HG03175 (cell line): ENCODE results near the gene TXK.

Source experiments
- ATAC-seq: cut with Tn5 transposase; IDR thresholded peaks from one replicate; pipeline ENCODE4 v1.9.1; 2021; ENCODE audit warnings: mild to moderate bottlenecking, moderate library complexity; ENCODE audit not compliant: unreplicated experiment

TXK gene

DNA sequence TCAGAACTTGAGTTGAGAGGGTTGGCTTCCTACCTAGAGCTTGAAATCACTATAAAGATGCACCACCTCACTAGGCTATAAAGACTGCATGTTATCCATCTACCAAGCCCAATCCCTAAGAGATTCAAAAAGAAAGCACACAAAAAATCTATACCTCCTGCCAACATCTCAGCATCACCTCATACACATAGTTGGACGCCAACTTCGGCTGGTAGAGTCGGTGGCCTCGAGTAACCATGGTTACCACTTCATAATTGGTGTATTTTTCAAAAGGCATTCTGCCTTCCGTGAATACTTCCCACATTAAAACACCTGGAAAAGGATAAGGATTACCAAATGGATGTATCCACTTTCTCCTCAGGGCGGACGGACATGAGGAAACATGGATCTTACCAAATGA lies 4.5 kb upstream of the TXK start:
- no peak for ATAC-seq

DNA sequence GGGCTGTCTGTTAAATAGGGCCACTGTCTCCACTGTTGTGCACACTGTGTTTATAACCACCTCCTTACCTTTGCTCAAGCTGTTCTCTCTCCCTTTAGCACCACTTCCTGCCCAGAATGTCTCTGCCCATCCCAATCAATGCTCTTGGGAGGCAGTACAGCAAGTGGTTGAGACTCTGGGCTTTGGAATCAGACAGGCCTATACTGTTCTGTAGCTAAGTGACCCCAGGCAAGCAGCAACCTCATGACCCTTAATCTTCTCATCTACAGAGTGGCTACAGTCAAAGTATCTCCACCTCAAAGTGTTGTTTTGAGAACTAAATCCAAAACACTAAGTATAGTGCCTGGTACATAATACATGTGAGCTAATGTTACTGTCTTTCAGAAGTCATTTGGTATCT lies 3.8 kb upstream of the TXK start:
- ATAC-seq = no peak

GRCh38 chr4:48133669-48134068 lies 381 bp downstream of the TXK start:
- no peak for ATAC-seq

DNA sequence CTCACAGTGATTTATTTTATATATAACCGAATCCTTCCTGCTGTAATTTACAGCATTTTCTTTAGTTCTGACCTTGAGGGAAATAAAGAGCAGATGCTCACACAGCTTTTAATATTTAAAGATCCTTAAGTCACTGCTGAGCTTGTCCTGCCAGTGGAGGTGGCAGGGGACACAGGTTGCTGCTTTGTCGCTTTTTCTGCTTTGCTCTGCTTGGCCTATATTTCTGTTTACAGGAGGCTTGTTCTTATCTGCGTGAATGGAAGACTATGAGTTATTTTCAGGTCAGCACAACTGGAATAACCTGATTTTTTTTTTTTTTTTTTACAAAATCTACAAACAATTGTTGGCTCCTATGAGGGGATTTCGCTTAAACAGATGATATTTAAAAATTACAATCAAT lies 2.3 kb downstream of the TXK start:
- no peak for ATAC-seq

DNA sequence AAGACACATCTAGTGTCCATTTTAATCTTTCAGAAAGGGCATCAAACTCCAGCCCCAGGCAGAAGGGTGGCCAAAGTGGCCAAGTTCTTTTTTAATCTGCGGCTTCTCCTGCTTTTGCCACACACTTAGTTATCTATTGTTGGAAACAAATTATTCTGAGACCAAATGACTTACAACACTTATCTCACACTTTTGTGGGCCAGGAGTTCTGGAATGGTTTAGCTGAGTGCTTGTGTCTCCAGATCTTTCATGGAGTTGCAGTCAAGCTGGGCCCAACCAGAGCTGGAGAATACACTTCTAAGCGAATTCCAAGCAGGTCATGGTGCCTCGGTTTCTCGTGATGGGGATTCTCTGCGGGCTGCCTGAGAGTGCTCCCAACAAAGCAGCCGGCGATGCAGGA lies 4.0 kb downstream of the TXK start:
- no peak for ATAC-seq

DNA sequence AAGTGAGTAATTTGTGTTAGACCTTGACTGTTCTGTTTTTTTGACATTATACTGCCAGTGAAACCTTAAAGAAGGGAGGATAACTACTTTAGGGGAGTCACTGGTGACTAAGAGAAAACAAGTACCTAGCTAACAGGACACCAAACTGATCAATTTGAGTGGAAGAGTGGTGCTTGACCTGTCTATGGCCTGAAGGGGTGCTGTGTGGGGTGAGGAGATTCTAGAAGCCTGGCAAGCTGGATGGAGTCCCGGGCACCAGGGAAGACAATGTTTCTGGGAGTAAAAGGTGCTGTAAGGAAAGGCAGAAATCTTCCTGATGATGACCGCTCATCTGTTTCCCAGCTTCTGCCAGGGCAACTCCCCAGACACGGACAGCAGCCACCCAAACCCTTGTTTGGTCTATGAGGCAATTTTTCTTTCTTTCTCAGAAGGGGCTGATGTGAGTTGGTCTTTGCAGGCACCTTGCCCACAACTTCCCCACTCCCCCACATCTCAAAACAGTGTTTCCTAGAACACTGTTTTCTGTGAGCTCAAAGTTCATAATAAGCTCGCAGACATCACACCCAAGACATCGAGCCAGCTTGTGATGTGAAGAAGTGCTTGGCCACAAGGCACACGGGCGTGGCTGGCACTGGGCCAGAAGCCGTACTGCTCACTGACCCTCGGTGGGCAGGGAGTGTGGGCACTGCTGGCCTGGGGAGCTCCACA lies 4.6 kb downstream of the TXK start:
- no peak for ATAC-seq

GRCh38 chr4:48127682-48128404 lies 6.2 kb downstream of the TXK start:
- peak; percentile 93 for ATAC-seq

- no peak for ATAC-seq
Observed at GRCh38 chr4:48127231-48127630, 6.8 kb downstream of the TXK start.

DNA sequence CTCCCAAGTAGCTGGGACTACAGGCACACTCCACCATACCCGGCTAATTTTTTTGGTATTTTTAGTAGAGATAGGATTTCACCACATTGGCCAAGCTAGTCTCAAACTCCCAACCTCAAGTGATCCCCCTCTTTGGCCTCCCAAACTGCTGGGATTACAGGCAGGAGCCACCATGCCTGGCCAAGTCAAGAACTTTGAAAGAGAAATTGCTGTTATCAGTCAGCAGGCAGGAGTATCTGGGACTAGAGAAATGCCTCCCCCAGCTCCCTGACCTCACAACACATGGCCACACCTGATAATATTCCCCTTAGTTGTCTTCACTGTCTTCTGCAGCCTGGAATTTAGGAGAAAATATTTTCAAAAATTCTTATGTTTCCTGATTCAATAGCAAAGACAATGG lies 7.4 kb downstream of the TXK start:
- no peak for ATAC-seq

GRCh38 chr4:48124870-48125269 lies 9.2 kb downstream of the TXK start:
- no peak for ATAC-seq

GRCh38 chr4:48122756-48123155 lies 11.3 kb downstream of the TXK start:
- no peak for ATAC-seq

GRCh38 chr4:48121180-48121579 lies 12.9 kb downstream of the TXK start:
- ATAC-seq = no peak

DNA sequence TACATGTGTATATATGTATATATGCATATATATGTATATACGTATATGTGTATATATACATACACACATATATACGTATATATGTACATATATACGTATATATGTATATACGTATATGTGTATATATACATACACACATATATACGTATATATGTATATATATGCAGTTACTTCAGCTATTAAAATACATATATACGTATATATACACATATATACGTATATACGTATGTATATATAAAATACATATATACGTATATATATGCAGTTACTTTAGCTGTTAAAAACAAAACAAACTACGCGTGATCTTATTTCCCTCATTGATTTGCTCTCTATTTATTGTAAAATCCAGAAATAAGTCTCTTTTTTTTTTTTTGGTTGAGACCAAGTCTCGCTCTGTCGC lies 13.9 kb downstream of the TXK start:
- ATAC-seq = no peak

- no peak for ATAC-seq
Observed at GRCh38 chr4:48119646-48120045, 14.4 kb downstream of the TXK start.

DNA sequence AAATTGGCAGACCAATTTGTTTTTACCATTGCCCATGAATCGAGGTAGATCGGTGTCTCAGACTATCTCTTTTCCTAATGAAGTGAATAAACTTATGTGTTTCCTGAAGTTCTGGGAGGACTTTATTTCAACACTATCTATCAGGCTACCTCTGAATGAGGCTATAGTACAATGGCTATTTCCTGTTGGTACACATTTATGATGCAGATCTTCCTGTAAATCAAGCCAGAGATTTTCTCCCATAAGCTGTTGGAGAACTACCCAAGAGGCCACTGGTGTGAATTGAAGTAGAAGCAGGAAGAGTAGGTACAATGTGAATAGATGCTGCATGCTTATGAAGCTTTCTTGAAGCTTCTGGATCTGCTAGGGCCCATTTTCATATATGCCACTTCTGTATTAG lies 16.0 kb downstream of the TXK start:
- no peak for ATAC-seq

GRCh38 chr4:48116582-48116981 lies 17.5 kb downstream of the TXK start:
- no peak for ATAC-seq

- ATAC-seq = no peak
Observed at GRCh38 chr4:48114412-48114811, 19.6 kb downstream of the TXK start.

- ATAC-seq = no peak
Observed at GRCh38 chr4:48112017-48112667, 21.9 kb downstream of the TXK start.

- no peak for ATAC-seq
Observed at GRCh38 chr4:48110452-48110978, 23.5 kb downstream of the TXK start.

GRCh38 chr4:48109413-48110263 lies 24.4 kb downstream of the TXK start:
- ATAC-seq = peak; percentile 74
